NCI-H2081 (cell line): ENCODE measurements around the gene ZNF597.
A peak's percentile ranks its signal among the peaks of the same experiment; 100 is the strongest.

ENCODE experiments used
- DNase-seq, 2 experiments: peaks; one replicate each; lab custom pipeline; 2025; lab: John Stamatoyannopoulos, UW

The ZNF597 gene

DNA sequence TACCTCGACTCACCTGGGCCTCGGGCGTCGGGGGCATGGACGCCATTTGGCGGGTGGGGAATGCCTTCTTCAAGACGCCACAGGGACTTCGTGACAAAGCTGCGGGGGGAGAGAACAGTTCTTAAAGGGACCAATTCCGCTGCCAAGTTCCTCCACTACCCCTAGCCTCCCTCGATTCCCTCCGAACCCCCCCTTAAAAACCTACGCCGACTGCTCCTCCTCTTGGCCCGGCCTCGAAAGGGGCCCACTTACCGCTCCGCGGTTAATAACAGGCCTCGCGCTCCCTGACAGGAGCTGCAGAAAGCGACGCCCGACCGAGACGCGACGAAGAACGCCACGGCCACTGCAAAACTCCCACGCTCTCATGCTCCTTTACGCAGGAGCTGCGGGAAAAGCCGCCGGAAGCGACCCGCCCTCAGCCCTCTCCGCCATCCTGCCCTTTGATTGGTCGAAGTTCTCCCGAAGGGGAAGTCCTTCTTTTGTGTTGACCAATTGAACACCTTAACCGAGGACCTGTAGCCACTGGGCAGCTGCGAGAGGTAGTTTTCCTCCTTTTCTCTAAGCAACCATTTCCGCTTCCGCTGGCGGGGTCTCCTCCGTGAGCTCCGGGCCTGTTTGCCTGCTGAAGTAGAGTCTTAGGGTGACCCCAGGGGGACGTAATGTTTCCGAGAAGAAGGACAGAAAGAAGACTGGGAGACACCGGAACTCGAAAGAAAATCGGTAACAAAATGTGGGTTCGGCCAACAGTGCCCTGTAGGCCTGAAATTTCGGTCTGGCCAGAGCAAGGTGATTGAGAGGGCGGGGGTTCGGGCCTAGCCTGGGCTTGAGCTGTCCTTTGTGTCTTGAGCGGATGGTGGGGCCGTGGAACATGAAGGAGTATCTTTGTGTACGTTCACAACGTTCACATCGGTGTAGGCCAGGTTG lies at the start of gene ZNF597, which contains the start of gene NAA60:
ZNF597 (minus strand) TSS at position 397 of the 924 bp plus-strand sequence; CDS start at position 46, 351 bp downstream.
NAA60 (plus strand) TSS at position 573 of the 924 bp plus-strand sequence. CDS start 32,548 bp downstream, outside the sequence.
- DNase-seq: peak; percentile 93 to 98

- DNase-seq: no peak
These were observed 49.1 kb upstream of the ZNF597 start for GRCh38 chr16:3492356-3492755.

DNA sequence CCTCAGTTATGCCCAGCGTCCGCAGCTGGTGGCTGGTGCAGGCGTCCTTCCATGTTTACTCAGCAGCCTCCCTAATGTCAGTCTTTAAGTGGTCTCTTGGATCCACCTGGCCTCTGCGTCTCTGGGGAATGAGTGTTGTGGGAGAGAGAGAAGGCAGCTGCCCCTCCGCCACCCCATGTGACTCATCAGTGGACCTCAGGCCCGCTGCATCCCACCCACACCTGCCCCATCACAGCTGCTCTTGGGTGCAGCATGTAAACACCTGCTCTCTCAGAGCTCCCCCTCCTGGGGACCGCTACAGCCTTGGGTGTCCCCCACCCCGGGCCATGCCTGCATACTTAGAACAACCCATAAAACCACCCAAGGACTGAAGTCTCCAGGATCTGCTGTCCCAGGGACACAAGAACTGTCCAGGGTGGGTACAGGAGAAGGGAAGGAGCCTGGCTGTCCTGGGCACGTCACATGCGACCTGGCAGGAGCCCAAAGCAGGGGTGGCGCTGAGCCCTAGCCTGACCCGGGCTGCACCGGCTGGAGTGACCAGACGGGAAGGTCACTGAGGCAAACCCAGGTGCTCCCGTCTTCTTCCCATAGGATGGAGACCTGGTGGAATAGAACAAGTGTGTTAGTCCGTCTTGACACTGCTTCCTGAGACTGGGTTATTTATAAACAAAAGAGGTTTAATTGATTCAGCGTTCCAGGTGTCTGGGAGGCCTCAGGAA lies 47.8 kb upstream of the ZNF597 start:
- peak in 1 of 2 experiments; percentile 36 for DNase-seq

- DNase-seq: no peak
These were observed 45.5 kb upstream of the ZNF597 start for GRCh38 chr16:3488801-3489200.

GRCh38 chr16:3487521-3488410 lies 44.5 kb upstream of the ZNF597 start:
- DNase-seq: no peak

DNA sequence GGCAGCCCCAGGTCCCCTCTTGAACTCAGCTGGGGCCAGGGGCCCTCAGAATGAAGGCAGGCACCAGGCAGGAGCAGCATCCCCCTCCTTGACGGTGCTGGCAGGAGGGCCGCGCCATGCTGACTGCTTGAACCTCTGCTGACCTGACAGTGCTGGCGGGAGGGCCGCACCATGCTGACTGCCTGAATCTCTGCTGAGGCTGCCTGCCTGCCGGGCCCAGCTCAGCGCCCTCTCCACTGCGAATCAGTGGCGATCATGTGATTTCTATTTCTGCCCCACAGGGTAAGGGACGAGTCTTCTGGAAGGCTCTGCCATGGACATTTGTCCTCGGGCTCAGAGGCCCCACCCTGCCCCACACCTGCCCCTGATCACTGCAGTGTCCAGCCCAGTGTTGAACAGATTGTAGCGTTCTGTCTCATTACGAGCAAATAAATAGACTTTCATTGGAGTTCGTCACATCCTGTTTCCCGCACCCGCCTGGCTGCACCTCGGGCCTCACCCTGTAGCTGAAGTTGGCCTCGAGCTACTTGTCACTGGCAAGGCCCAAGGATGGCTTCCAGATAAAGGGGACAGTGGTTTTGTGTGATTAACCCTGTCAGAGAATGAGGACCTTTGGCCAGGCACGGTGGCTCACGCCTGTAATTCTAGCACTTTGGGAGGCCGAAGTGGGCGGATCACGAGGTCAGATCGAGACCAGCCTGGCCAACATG lies 43.4 kb upstream of the ZNF597 start:
- no peak for DNase-seq

DNA sequence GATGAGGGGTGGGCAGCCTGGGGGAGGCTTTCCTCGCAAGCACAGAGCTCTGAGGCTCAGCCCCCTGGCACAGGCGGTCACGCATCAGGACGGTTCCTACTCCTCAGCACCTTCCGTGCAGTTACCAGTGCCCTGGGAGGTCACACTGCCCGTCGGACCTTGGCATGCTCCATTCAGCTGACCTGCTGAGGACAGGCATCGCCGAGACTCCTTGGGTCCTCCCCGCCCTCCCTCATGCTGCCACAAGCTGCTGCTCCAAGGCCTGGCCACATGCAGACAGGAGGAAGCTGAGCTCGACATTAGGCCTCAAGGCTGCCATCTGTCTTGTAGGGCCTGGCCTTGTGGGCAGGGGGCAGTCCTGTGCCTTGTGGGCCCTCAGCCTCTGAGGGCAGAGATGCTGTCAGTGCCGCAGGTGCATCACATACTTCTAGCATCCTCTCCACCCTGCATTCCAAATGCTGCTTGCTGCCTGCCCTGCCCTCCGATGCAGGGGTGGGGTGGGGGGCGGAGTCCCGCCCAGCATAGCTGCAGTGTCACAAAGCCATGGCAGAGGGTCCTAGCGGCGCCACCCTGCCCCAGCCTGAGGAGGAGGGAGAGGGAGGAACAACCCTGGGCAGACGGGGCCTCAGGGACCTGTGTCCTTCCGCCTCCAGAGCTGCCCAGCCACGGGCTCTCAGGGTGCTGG lies 42.7 kb upstream of the ZNF597 start:
- no peak for DNase-seq

DNA sequence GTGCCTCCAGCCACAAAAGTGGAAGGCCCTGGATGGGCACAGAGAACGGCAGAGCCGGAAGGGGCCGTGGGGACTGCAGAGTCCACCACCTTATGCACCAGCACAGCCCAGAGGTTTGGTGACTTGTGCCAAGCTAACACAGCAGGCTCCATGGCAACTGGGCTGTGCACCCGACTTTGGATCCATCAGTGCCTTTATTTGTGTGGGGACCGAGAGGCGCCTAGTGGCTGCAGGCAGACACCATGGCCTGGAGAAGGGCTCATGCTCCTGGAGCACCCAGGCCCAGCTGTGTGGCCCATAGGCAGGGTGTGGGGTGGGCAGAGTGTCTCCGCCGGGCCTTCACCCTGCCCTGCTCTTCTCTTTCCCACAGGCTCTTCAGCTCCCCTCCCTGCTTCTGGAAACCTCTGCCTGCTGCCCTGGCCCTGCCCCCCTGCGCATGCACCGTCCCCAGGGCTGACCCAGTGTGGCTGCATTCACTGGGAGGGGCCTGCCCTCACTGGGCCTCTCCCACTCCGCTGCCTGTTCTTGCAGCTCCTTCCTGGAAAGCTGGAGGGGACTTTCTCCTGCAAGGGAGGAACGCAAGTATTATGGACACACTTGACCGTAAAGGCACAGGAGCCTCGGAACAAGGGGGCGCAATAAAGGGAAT lies 41.9 kb upstream of the ZNF597 start:
- no peak for DNase-seq

DNA sequence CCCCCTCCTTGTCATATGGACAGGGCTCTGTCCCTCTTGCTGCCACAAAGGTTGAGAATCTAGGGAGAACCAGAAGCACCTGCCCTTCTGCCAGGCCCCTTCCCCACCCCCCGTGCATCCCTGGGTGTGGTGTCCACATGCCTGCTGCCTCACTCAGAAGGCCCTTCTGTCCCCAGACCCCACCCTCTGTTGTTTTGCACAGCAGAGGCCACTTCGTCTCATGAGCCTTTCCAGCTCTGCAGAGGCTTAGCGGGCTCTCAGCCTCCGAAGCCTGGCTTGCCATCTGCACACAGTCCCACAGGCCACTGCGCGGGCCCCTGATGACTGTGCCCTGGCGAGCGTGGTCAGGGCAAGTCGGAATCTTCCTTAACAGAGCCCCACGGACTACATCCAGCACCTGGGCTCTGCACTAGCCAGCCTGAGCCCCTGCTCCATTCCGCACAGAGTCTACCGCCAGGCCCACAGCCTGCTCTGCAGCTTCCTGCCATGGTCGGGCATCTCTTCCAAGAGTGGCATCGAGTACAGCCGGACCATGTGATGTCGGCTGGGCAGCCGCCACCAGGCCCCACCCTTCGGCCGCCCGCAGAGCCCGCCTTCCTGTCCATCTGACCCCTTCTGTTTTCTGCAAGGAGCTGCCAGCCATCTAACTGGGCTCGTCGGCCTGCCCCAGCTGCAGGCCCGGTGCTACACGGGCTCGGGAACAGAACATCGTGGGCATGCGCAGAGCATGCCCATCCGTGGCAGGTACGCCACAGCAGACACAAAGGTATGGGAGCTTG lies 41.2 kb upstream of the ZNF597 start:
- no peak for DNase-seq

GRCh38 chr16:3482659-3483241 lies 39.4 kb upstream of the ZNF597 start:
- no peak for DNase-seq

DNA sequence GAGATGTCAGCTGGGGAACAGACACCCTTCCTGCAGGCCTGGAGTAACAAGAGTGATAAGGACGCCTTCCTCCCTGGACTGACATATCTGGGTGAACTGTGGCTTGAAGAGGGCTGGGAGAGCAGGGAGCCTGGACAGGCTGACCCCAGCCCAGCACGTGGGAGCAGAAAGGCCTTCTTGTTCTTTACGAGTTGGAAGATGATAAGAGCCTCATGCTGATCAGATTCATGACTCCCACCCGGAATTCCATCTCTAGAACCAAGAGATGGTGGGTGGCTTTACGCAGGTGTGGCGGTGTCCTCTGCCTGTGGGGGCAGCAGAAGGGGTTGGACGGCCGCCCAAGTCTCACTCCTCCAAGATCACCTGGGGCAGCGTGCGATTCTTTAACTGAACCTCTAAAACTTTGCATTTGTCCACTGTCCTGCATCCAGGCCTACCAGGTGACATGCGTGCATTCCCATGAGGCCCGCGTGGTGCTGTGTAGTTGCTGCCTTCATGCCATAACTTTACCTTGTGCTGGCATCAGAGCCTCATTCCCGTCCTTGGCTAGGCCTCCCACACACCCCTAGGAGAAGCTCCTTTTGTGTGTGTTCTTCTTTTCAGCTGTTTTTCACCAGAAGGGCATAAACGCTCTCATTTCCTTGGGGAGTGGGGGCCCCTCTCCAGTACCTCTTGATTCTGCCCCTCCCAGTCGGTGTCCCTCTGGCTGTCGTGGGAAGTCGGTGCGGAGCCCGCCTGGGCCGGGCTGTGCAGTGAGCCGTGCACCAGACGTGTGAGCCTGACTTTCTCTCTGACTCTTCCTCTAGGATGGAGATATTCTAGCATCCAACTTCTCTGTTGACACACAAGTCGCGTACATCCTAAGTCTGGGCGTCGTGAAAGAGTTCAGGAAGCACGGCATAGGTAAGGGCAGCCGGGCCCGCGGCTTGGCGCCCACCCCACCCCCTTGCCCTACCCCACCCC lies 38.7 kb upstream of the ZNF597 start:
- DNase-seq: no peak

DNA sequence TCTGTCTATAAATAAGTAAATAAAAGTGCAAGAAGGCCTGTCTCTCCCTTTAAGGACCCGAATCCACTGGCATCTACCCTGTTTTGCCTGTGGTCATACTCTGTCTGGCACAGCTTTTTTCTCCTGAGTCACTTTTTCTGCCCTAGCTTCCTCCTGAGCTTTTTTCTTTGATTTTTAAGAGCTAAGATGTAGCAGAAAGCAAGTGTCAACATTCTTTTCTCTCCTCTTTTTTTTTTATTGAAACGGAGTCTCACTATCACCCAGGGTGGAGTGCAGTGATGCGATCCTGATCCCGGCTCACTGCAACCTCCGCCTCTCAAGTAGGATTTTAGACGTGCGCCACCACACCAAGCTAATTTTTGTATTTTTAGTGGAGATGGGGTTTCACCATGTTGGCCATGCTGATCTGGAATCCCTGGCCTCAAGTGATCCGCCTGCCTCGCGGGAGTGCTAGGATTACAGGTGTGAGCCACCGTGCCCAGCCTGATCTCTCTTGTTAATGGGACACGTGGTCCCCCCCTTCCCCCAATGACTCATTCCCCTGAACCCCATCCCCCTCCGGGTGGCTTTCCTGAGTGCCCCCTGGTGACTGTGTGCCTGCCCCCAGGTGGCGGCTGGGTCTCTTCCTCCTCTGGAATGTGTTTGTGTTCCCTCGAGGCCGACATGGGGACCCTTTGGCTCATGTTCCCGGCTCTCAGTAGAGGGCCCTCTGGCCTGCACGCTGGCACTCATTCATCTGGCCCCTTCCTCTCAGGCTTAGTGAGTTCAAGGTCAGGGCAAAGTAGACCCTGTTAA lies 37.8 kb upstream of the ZNF597 start:
- DNase-seq: no peak

DNA sequence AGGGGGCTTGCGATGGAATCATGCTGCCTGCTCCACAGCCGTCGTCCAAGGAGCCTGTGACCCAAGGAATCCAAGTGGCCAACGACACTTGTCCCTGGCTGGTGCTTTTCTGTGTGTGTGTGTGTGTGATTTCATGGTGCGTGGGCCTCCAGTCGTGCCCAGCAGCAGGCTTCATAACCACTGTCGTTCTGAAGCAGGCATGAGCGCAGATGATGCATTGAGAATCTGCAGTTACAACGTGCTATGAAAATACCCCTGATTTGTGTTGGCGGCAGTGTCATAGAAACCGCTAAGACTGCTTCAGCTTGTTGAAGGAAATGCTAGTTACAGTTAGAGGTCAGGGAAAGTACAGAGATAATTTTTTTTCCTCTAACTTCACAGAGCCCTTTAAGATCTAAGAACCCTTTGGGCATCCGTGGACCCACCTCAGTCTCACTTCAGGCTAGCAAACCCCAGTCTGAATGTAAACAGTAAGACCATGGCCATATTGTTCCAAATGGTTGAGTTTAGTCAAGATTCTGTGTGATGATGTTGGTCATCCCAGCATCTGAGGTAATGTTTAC lies 36.4 kb upstream of the ZNF597 start:
- no peak for DNase-seq

DNA sequence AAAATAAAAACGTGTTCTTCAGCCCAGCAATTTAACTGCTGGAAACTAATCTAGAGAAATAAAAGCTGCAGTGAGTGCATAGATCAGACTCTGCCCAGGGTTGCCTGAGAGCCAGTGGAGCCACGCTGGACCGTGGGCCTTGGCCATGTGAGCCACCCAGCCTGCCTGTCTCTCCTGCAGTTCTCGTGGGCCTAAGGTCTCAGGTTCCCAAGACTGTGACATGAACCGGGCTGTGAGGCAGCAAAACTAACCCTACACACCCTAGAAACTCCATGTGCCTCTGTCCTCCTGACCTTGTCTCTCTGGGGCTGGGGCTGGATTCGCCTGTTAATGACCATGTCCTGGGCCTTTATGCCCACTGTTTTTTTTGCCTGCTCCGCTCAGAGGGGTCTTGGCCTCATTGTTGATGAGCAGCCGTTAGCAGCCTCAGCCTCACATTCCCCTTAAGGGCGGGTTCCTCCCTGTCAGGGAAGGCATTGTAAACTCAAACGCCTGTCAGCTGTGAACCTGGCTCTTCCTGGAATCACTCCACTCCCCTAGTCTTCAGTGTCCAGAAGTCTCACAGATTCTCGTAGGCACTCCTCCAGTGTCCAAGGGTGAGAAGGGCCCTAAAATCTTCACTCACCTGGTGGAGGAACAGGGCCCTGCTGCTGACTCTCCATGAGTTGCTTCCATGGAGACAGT lies 35.1 kb upstream of the ZNF597 start:
- no peak for DNase-seq

DNA sequence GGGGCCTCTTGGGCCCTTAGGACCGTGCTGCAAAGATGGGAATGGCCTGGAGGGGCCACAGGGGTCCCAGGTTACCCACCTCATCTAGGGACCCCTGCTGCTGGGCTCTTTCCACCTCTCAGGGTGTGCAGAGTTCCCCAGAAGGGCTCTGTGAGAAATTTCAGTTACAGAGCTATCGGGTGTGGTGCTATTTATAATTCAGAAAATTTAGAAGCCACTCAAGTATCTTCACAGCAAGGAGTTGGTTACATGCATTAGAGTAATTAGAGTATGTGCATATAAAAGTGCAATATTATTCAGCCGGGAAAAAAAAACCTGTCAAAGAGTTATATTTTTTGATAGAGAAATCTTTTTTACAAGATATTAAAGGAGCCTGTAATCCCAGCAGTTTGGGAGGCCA lies 33.1 kb upstream of the ZNF597 start:
- DNase-seq: no peak
